Keratinocyte (primary cell): Measurements from ENCODE around the gene RERE. TPM values are rescaled to one million over a fixed set of nuclear protein-coding genes. Genes with fewer than 3 reads are reported as not detected.

Experiments
- DNase-seq: peaks from one replicate; pipeline ENCODE4 v3.0.0-alpha.2; 2011; ENCODE audit warnings: low read depth, missing footprints, low spot score
- FAIRE-seq: peaks from 2 replicates; lab custom pipeline; 2011; peaks lifted over from hg19 to GRCh38; lab: Jason Lieb, UNC
- H2AFZ ChIP-seq: 2 replicates; pipeline ENCODE4 v1.6.0; 2012; ENCODE audit warnings: low read length, control low read depth, inconsistent platforms; ENCODE audit not compliant: control insufficient read depth
- H3K27ac ChIP-seq: 2 replicates; pipeline ENCODE4 v1.5.1; 2011; ENCODE audit warnings: low read length; ENCODE audit not compliant: control insufficient read depth, insufficient read depth
- H3K27me3 ChIP-seq: 3 replicates; pipeline ENCODE4 v1.6.0; 2011; ENCODE audit warnings: low read length; ENCODE audit not compliant: control insufficient read depth, insufficient read depth; ENCODE audit errors: extremely low read depth
- H3K36me3 ChIP-seq, 2 experiments: 2 replicates in 1 of 2; 3 replicates in 1 of 2; pipeline ENCODE4 v1.5.1; 2011; ENCODE audit warnings: low read length in 2 of 2, mild to moderate bottlenecking in 1 of 2; ENCODE audit not compliant: control insufficient read depth in 2 of 2, insufficient read depth in 2 of 2; ENCODE audit errors: extremely low read depth in 1 of 2
- H3K4me1 ChIP-seq: 3 replicates; pipeline ENCODE4 v1.5.1; 2011; ENCODE audit warnings: low read length; ENCODE audit not compliant: control insufficient read depth, insufficient read depth; ENCODE audit errors: extremely low read depth
- H3K4me2 ChIP-seq: 3 replicates; pipeline ENCODE4 v1.6.0; 2011; ENCODE audit warnings: low read depth, low read length; ENCODE audit not compliant: control insufficient read depth, insufficient read depth; ENCODE audit errors: extremely low read depth
- H3K4me3 ChIP-seq, 3 experiments: fragments of 200-600 bp in 1 of 3; sonication (generic) in 1 of 3; 2 replicates in 2 of 3; 3 replicates in 1 of 3; pipeline ENCODE4 v1.5.1; 2011 to 2016; ENCODE audit warnings: low read length in 3 of 3, mild to moderate bottlenecking in 3 of 3, control low read depth in 2 of 3, inconsistent platforms in 1 of 3, low read depth in 1 of 3, mixed read lengths in 1 of 3, mixed run types in 1 of 3, moderate library complexity in 1 of 3; ENCODE audit not compliant: control insufficient read depth in 2 of 3, insufficient read depth in 2 of 3; ENCODE audit errors: extremely low read depth in 1 of 3
- H3K79me2 ChIP-seq: 2 replicates; pipeline ENCODE4 v1.6.0; 2012; ENCODE audit warnings: low read length; ENCODE audit not compliant: control insufficient read depth, insufficient read depth
- H3K9ac ChIP-seq: 3 replicates; pipeline ENCODE4 v1.6.0; 2011; ENCODE audit warnings: low read length; ENCODE audit not compliant: control insufficient read depth, insufficient read depth; ENCODE audit errors: extremely low read depth
- H3K9me1 ChIP-seq: 3 replicates; pipeline ENCODE4 v1.6.0; 2011; ENCODE audit warnings: low read length; ENCODE audit not compliant: control insufficient read depth, insufficient read depth; ENCODE audit errors: extremely low read depth
- H3K9me3 ChIP-seq: 2 replicates; pipeline ENCODE4 v1.5.1; 2012; ENCODE audit warnings: low read depth, low read length; ENCODE audit not compliant: control insufficient read depth
- H4K20me1 ChIP-seq: 3 replicates; pipeline ENCODE4 v1.6.0; 2011; ENCODE audit warnings: low read length; ENCODE audit not compliant: control insufficient read depth, insufficient read depth; ENCODE audit errors: extremely low read depth
- EZH2 ChIP-seq: IDR thresholded peaks from one replicate; pipeline ENCODE4 v1.6.1; 2012; ENCODE audit warnings: inconsistent platforms, mild to moderate bottlenecking, low read length, moderate library complexity
- dilution Hi-C: fragments of 300-500 bp; cut with MboI; formaldehyde crosslinking; loops from one replicate; pipeline ENCODE4 v1.7.0; 2020; ENCODE audit warnings: low sequenced_read_pairs; ENCODE audit not compliant: extremely low pct_ligation_motif_present
- polyA plus RNA-seq, 5 experiments: library from polyadenylated mRNA; depleted of rRNA in 3 of 5; stranded (reverse) in 3 of 5; stranded (forward) in 1 of 5; unstranded in 1 of 5; fragments of >200 nt; gene quantifications; 1 replicate in 1 of 5; 2 replicates in 3 of 5; 3 replicates in 1 of 5; pipeline versions ENCODE4 v1.2.1 to v1.2.3, GENCODE V29; 2011 to 2012; ENCODE audit warnings: missing spikeins in 2 of 5, low read depth in 1 of 5, low replicate concordance in 1 of 5
- TF ChIP-seq, protein P1 (sequence below), 3 experiments: IDR thresholded peaks in 1 of 3; conservative IDR thresholded peaks in 1 of 3; optimal IDR thresholded peaks in 1 of 3; 2 replicates in 2 of 3; 3 replicates in 1 of 3; pipeline versions ENCODE3 to v1.5.1; 2011; ENCODE audit warnings: low read length in 3 of 3, mild to moderate bottlenecking in 3 of 3, moderate library complexity in 2 of 3, control low read depth in 1 of 3, inconsistent platforms in 1 of 3; ENCODE audit not compliant: insufficient read depth in 2 of 3; ENCODE audit errors: extremely low read depth in 1 of 3

Gene RERE
- polyA plus RNA-seq, 1 donor (not counting 4 experiments of a cell fraction or from before 2014, with no cell fraction given) = 3.8 TPM

- Histone ChIP-seq H3K4me3 (no peak overlapping the region), H3K27me3 (no peaks in the 10 kb centered on the region), H3K4me1 (peaks cover 19% of the 10 kb centered on the region), H3K4me2 (no peak overlapping the region), H3K9me1 (no peaks in the 10 kb centered on the region), H2AFZ (no peak overlapping the region), H3K36me3 (no peaks in the 10 kb centered on the region), H3K9ac (no peak overlapping the region), H3K9me3 (no peaks in the 10 kb centered on the region), H3K27ac (no peak overlapping the region), H4K20me1 (no peaks in the 10 kb centered on the region), H3K79me2 (peaks cover 17% of the 10 kb centered on the region)
- DNase-seq (no peak), FAIRE-seq (no peak)
- TF ChIP-seq, protein P1, sequence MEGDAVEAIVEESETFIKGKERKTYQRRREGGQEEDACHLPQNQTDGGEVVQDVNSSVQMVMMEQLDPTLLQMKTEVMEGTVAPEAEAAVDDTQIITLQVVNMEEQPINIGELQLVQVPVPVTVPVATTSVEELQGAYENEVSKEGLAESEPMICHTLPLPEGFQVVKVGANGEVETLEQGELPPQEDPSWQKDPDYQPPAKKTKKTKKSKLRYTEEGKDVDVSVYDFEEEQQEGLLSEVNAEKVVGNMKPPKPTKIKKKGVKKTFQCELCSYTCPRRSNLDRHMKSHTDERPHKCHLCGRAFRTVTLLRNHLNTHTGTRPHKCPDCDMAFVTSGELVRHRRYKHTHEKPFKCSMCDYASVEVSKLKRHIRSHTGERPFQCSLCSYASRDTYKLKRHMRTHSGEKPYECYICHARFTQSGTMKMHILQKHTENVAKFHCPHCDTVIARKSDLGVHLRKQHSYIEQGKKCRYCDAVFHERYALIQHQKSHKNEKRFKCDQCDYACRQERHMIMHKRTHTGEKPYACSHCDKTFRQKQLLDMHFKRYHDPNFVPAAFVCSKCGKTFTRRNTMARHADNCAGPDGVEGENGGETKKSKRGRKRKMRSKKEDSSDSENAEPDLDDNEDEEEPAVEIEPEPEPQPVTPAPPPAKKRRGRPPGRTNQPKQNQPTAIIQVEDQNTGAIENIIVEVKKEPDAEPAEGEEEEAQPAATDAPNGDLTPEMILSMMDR (optimal IDR thresholded peaks at IDR 0.05 in 1 of 3, IDR thresholded peaks at IDR 0.05 in 1 of 3, conservative IDR thresholded peaks at IDR 0.05 in 1 of 3; ENCODE audit: extremely low read depth in 1 of 3, insufficient read depth in 2 of 3, low read length in 3 of 3) = no peak
- no peak for TF ChIP-seq EZH2
- dilution Hi-C loops = no loop called here
Measured at GRCh38 chr1:8704866-8705506, 112.5 kb downstream of the RERE start.

- Histone ChIP-seq H3K4me1 (peaks cover 19% of the 10 kb centered on the region), H3K9me3 (no peaks in the 10 kb centered on the region), H2AFZ (peak overlapping the region; percentile 60), H3K9me1 (no peaks in the 10 kb centered on the region), H3K27ac (peak overlapping the region; percentile 70), H4K20me1 (no peaks in the 10 kb centered on the region), H3K79me2 (peaks cover 32% of the 10 kb centered on the region), H3K4me3 (peak overlapping the region; percentile 48 to 73 (median 72)), H3K4me2 (peak overlapping the region; percentile 97), H3K9ac (peak overlapping the region; percentile 76), H3K27me3 (no peaks in the 10 kb centered on the region), H3K36me3 (no peaks in the 10 kb centered on the region)
- FAIRE-seq = peak; percentile 65
- peak; percentile 28 for DNase-seq
- TF ChIP-seq EZH2 = no peak
- TF ChIP-seq, protein P1 (optimal IDR thresholded peaks at IDR 0.05 in 1 of 3, IDR thresholded peaks at IDR 0.05 in 1 of 3, conservative IDR thresholded peaks at IDR 0.05 in 1 of 3; ENCODE audit: extremely low read depth in 1 of 3, insufficient read depth in 2 of 3, low read length in 3 of 3) = peak in 1 of 3 experiments; percentile 19
- dilution Hi-C loops = no loop called here
Measured at GRCh38 chr1:8702850-8703810, 114.3 kb downstream of the RERE start.
